PC-9 (cell line): ENCODE measurements around the gene PTPRO. TPM values are rescaled to one million over a fixed set of nuclear protein-coding genes. Genes with fewer than 3 reads are reported as not detected.

Experiments
- BruUV-seq: library from RNA; stranded (reverse); fragments of 400-500 nt; replicated peaks from 2 replicates; lab custom pipeline; 2021; lab: Mats Ljungman, UMichigan
- CTCF ChIA-PET: fragments of 300-600 bp; sonication (Branson Sonifier 250); formaldehyde crosslinking; loops from one replicate; lab custom pipeline; 2022; ENCODE audit warnings: antibody characterized with exemption; lab: Charles Lee
- POLR2A ChIA-PET: fragments of 300-600 bp; sonication (Branson Sonifier 250); formaldehyde crosslinking; loops from one replicate; lab custom pipeline; 2022; ENCODE audit warnings: antibody characterized with exemption; ENCODE audit not compliant: unreplicated experiment; lab: Charles Lee
- DNase-seq, 2 experiments: peaks; one replicate each; pipeline versions ENCODE4 v3.0.0 to v3.0.0-alpha.2; 2015 to 2022; ENCODE audit warnings: mixed read lengths in 1 of 2
- H2AFZ ChIP-seq: fragments of 200-600 bp; sonication (generic); 2 replicates; pipeline ENCODE4 v1.8.1; 2017; ENCODE audit warnings: antibody characterized with exemption
- H3F3A ChIP-seq: fragments of 200-600 bp; sonication (generic); 2 replicates; pipeline ENCODE4 v1.8.1; 2017; ENCODE audit warnings: antibody characterized with exemption, mild to moderate bottlenecking, low read depth; ENCODE audit not compliant: insufficient read depth
- H3K27ac ChIP-seq: fragments of 200-600 bp; sonication (generic); 2 replicates; pipeline ENCODE4 v1.6.1; 2016; ENCODE audit warnings: mixed run types
- H3K27me3 ChIP-seq: fragments of 200-600 bp; sonication (generic); 2 replicates; pipeline ENCODE4 v1.6.1; 2016; ENCODE audit warnings: low read depth, mixed run types; ENCODE audit not compliant: insufficient read depth
- H3K36me3 ChIP-seq: fragments of 200-600 bp; sonication (generic); 2 replicates; pipeline ENCODE4 v1.6.1; 2016; ENCODE audit warnings: low read depth, mixed run types
- H3K4me1 ChIP-seq: fragments of 200-600 bp; sonication (generic); replicated peaks from 2 replicates; pipeline ENCODE4 v1.6.1; 2016; ENCODE audit warnings: mixed run types; ENCODE audit not compliant: insufficient read depth
- H3K4me2 ChIP-seq: fragments of 200-600 bp; sonication (generic); 2 replicates; pipeline ENCODE4 v1.6.1; 2017; ENCODE audit warnings: mixed run types
- H3K4me3 ChIP-seq: fragments of 200-600 bp; sonication (generic); 2 replicates; pipeline ENCODE4 v1.6.1; 2016; ENCODE audit warnings: mixed run types
- H3K79me2 ChIP-seq: fragments of 200-600 bp; sonication (generic); 2 replicates; pipeline ENCODE4 v1.6.1; 2017; ENCODE audit warnings: low read depth, mixed run types
- H3K9me2 ChIP-seq: fragments of 200-600 bp; sonication (generic); 2 replicates; pipeline ENCODE4 v1.8.1; 2017; ENCODE audit warnings: mild to moderate bottlenecking; ENCODE audit not compliant: insufficient read depth
- H3K9me3 ChIP-seq: fragments of 200-600 bp; sonication (generic); 2 replicates; pipeline ENCODE4 v1.8.1; 2016; ENCODE audit warnings: low read depth; ENCODE audit not compliant: insufficient read depth
- H4K20me1 ChIP-seq: fragments of 200-600 bp; sonication (generic); 2 replicates; pipeline ENCODE4 v1.8.1; 2017; ENCODE audit not compliant: insufficient read depth
- EZH2 ChIP-seq: fragments of 200-600 bp; sonication (generic); IDR thresholded peaks from 2 replicates; pipeline ENCODE4 v1.8.0; 2017; ENCODE audit warnings: antibody characterized with exemption, low read depth
- intact Hi-C: fragments of 100-400 bp; cut with micrococcal nuclease; formaldehyde crosslinking; loops from one replicate; pipeline ENCODE4 v1.10.0; 2022; ENCODE audit not compliant: unreplicated experiment
- total RNA-seq: library from RNA; stranded (reverse); gene quantifications from 2 replicates; pipeline ENCODE4 v1.2.3, GENCODE V29; 2021
- TF ChIP-seq, protein P1 (sequence below): fragments of 200-600 bp; sonication (generic); conservative IDR thresholded peaks from 2 replicates; pipeline ENCODE4 v1.6.1; 2017; ENCODE audit warnings: mixed run types, antibody characterized with exemption, mild to moderate bottlenecking, moderate library complexity

PTPRO gene
- total RNA-seq, 1 experiment from 2014 or later = not detected

DNA sequence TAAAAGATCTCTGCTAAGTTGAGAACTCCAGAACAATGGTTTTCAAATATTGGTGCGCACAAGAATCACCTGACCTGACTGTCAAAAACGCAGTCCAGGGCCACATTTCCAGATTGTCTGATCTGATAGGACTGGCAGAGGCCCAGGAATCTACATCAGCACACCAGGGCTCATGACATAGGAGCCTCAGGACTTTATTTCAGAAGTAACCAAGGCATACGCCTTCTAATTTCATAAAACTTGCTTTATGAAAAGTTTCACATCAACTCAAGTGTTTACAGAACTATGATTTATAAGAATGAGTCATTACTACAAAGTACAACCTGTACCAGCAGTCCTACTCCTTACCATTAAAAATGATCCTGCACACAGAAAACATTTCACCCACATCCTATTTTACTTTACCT, 47.7 kb upstream of the PTPRO start:
- Histone ChIP-seq H3K27ac (no peak overlapping the region), H4K20me1 (no peaks in the 10 kb centered on the region), H2AFZ (no peak overlapping the region), H3F3A (no peaks in the 10 kb centered on the region), H3K4me1 (peaks cover 13% of the 10 kb centered on the region; the same call in 1 of the 2 replicates), H3K27me3 (no peaks in the 10 kb centered on the region), H3K36me3 (no peaks in the 10 kb centered on the region), H3K9me2 (no peaks in the 10 kb centered on the region), H3K4me2 (no peak overlapping the region), H3K4me3 (no peak overlapping the region), H3K9me3 (no peaks in the 10 kb centered on the region), H3K79me2 (no peaks in the 10 kb centered on the region)
- POLR2A ChIA-PET = no interaction called here
- CTCF ChIA-PET = interaction anchor here (0.6 kb wide), 1 partner anchor 310 kb away, joined by 4 read pairs; no protein-coding TSS in a partner anchor
- no peak for TF ChIP-seq EZH2
- TF ChIP-seq, protein P1, sequence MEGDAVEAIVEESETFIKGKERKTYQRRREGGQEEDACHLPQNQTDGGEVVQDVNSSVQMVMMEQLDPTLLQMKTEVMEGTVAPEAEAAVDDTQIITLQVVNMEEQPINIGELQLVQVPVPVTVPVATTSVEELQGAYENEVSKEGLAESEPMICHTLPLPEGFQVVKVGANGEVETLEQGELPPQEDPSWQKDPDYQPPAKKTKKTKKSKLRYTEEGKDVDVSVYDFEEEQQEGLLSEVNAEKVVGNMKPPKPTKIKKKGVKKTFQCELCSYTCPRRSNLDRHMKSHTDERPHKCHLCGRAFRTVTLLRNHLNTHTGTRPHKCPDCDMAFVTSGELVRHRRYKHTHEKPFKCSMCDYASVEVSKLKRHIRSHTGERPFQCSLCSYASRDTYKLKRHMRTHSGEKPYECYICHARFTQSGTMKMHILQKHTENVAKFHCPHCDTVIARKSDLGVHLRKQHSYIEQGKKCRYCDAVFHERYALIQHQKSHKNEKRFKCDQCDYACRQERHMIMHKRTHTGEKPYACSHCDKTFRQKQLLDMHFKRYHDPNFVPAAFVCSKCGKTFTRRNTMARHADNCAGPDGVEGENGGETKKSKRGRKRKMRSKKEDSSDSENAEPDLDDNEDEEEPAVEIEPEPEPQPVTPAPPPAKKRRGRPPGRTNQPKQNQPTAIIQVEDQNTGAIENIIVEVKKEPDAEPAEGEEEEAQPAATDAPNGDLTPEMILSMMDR = no peak
- intact Hi-C loops = no loop called here
- peak in 1 of 2 experiments; percentile 40 for DNase-seq
- no TSS peak for BruUV-seq

GRCh38 chr12:15276088-15276698, 46.1 kb upstream of the PTPRO start:
- Histone ChIP-seq H3K27ac (no peak overlapping the region), H3F3A (no peaks in the 10 kb centered on the region), H3K36me3 (no peaks in the 10 kb centered on the region), H3K4me2 (no peak overlapping the region), H3K79me2 (no peaks in the 10 kb centered on the region), H3K4me3 (no peak overlapping the region), H3K9me2 (no peaks in the 10 kb centered on the region), H4K20me1 (no peaks in the 10 kb centered on the region), H3K27me3 (no peaks in the 10 kb centered on the region), H2AFZ (no peak overlapping the region), H3K4me1 (peaks cover 13% of the 10 kb centered on the region; the same call in 1 of the 2 replicates), H3K9me3 (no peaks in the 10 kb centered on the region)
- TF ChIP-seq EZH2 = no peak
- TF ChIP-seq, protein P1 = peak; percentile 85
- ChIA-PET POLR2A (interaction anchor here (0.5 to 0.6 kb wide), 2 partner anchors 308 to 625 kb away, joined by 3 to 4 read pairs; no protein-coding TSS in a partner anchor), CTCF (interaction anchor here (0.6 to 0.8 kb wide), 6 partner anchors 42 to 786 kb away, joined by 3 to 5 read pairs (median 4); no protein-coding TSS in a partner anchor)
- intact Hi-C loops = loop anchor here (1.0 to 5.0 kb wide), 2 partner anchors 246 to 306 kb away; no protein-coding TSS in a partner anchor
- peak in 1 of 2 experiments; percentile 27 for DNase-seq
- no TSS peak for BruUV-seq

DNA sequence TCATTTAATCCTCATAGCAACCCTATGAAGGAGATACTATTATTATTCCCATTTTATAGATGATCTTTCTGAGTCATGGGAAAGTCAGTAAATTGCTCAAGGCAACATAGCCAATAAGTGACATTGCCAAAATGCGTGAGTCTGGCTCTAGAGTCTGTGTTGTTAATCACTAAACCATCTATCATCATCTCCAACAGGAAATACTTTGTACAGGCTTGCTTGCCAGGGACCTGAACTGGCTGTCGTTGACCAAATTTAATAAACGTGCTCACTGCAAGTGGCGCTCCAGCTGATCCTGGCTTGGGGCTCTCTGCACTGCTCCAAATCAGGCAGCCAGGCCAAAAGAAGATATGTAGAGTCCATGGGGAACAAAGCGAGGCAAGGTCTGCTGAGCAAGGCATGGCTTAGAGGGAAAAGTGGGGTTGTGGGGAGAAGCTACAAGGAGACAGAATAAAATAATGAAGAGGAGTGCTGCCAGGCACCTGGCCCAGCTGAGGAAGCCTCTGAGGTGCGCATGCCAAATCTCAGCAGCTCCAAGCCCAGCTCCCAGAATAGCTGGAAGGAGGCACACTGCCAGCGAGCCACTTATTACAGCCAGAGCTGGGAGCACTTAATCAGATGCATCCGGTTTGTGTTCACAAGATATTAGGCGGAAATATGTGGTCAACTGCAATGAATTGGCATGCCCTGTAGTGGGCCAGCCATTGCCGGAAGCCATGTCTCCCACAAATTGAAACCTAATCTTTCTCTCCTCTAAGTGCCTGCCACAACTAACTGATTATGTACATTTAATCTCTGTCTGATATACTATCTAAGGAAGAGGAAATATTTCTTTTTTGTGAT, 43.3 kb upstream of the PTPRO start:
- no TSS peak for BruUV-seq
- DNase-seq = no peak
- Histone ChIP-seq H3K79me2 (no peaks in the 10 kb centered on the region), H3K27ac (no peak overlapping the region), H3K27me3 (no peaks in the 10 kb centered on the region), H3K4me1 (peaks cover 12% of the 10 kb centered on the region; the same call in 1 of the 2 replicates), H3K9me2 (no peaks in the 10 kb centered on the region), H4K20me1 (no peaks in the 10 kb centered on the region), H3F3A (no peaks in the 10 kb centered on the region), H3K4me2 (no peak overlapping the region), H3K36me3 (no peaks in the 10 kb centered on the region), H2AFZ (no peak overlapping the region), H3K9me3 (no peaks in the 10 kb centered on the region), H3K4me3 (no peak overlapping the region)
- POLR2A ChIA-PET = no interaction called here
- TF ChIP-seq, protein P1 = no peak
- TF ChIP-seq EZH2 = no peak
- intact Hi-C loops = loop anchor here (5.0 kb wide), 1 partner anchor 303 kb away; no protein-coding TSS in a partner anchor
- CTCF ChIA-PET = no interaction called here
